D721Med (cell line): ENCODE data around the gene TTC1.

ENCODE experiments used
- DNase-seq: peaks from one replicate; pipeline ENCODE4 v3.0.0; 2011; ENCODE audit warnings: low spot score; ENCODE audit not compliant: insufficient read length
- FAIRE-seq: peaks from 2 replicates; lab custom pipeline; 2011; peaks lifted over from hg19 to GRCh38; lab: Jason Lieb, UNC
- CTCF ChIP-seq: IDR thresholded peaks from 2 replicates; pipeline ENCODE4 v1.5.1; 2012; ENCODE audit warnings: mild to moderate bottlenecking, control low read depth; ENCODE audit not compliant: insufficient read depth; ENCODE audit errors: missing control alignments

TTC1 gene

GRCh38 chr5:160076997-160077396 lies 68.1 kb downstream of the TTC1 start:
- no peak for FAIRE-seq
- DNase-seq: no peak
- TF ChIP-seq CTCF: no peak

DNA sequence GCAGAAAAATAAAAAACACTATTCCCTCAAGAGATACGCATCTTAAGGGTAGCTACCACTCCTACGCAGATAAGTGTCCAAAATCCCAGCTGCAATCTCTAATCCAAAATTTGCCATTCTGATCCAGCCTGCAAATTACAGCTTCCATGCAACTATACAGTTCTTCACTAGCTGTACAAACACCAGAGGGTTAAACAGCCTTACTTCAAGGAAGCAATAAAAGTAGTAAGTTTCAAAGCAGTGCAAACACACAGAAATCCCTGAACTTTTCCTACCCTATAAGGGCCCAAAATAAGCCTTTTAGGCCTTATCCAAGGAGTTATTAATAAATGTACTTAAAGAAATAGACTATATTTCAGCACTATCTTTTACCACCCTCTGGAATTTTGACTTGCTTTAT lies 70.8 kb downstream of the TTC1 start:
- FAIRE-seq: no peak
- TF ChIP-seq CTCF: no peak
- DNase-seq: no peak

- no peak for TF ChIP-seq CTCF
- no peak for DNase-seq
- FAIRE-seq: no peak
Measured at GRCh38 chr5:160081495-160081894, 72.6 kb downstream of the TTC1 start.

- DNase-seq (no peak), FAIRE-seq (no peak)
- no peak for TF ChIP-seq CTCF
Measured at GRCh38 chr5:160082614-160083500, 73.9 kb downstream of the TTC1 start.

DNA sequence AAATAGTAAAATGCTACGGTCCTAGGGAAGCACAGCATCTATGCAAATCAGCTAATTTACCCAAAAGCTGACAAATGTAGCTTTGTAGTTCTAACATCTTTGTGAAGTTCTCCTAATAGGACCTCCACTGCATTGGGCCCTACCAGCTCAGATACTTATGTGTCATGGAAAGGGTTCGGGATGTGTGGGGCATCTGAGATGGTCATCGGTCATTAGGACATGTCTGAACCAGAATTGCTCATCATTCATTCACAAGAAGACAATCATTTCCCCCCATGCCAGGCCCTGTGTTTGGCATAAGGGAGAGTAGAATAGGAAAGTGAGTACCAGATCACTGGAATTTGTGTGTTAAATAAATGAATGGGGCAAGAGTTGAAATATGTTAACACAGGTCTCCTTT lies 74.6 kb downstream of the TTC1 start:
- FAIRE-seq (no peak), DNase-seq (no peak)
- no peak for TF ChIP-seq CTCF

GRCh38 chr5:160084144-160084543 lies 75.2 kb downstream of the TTC1 start:
- TF ChIP-seq CTCF: no peak
- no peak for DNase-seq
- FAIRE-seq: no peak

DNA sequence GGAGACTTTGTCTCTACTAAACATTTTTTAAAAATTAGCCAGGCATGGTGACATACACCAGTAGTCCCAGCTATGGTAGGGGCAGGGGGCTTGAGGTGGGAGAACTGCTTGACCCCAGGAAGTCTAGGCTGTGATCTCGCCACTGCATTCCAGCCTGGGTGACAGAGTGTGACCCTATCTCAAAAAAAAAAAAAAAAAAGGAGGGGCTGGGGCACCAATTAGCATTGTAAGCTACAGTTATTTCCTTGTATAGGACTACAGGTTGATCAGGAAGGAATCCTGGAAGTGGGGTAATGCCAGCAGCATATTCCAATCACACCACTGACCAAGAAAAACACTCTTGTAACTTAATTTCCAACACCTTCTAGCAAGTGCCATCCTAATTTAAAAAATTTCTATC lies 78.3 kb downstream of the TTC1 start:
- TF ChIP-seq CTCF: no peak
- DNase-seq (no peak), FAIRE-seq (no peak)
